Loucy (cell line): ENCODE measurements around the gene ABCA6.

Experiments used
- H2AFZ ChIP-seq: fragments of 200-600 bp; sonication (generic); 2 replicates; pipeline ENCODE4 v1.6.0; 2016; ENCODE audit warnings: antibody characterized with exemption, mild to moderate bottlenecking, low read length, moderate library complexity
- H3F3A ChIP-seq: fragments of 200-600 bp; 2 replicates; pipeline ENCODE4 v1.6.0; 2016; ENCODE audit warnings: antibody characterized with exemption, low read depth, mild to moderate bottlenecking
- H3K27me3 ChIP-seq: fragments of 200-600 bp; sonication (generic); 2 replicates; pipeline ENCODE4 v1.6.1; 2014; ENCODE audit warnings: low read length, mild to moderate bottlenecking; ENCODE audit not compliant: insufficient read depth, poor library complexity, severe bottlenecking
- H3K36me3 ChIP-seq: fragments of 200-600 bp; sonication (generic); 2 replicates; pipeline ENCODE4 v1.6.1; 2016; ENCODE audit warnings: low read length; ENCODE audit not compliant: insufficient read depth
- H3K4me1 ChIP-seq: fragments of 200-600 bp; sonication (generic); 2 replicates; pipeline ENCODE4 v1.5.1; 2014; ENCODE audit warnings: low read length, mild to moderate bottlenecking; ENCODE audit not compliant: insufficient read depth, poor library complexity, severe bottlenecking
- H3K4me2 ChIP-seq: fragments of 200-600 bp; sonication (generic); 2 replicates; pipeline ENCODE4 v1.6.0; 2014; ENCODE audit warnings: antibody characterized with exemption, low read length, low read depth, mild to moderate bottlenecking; ENCODE audit not compliant: poor library complexity, severe bottlenecking
- H3K4me3 ChIP-seq: fragments of 200-600 bp; sonication (generic); 2 replicates; pipeline ENCODE4 v1.5.1; 2014; ENCODE audit warnings: low read length, mild to moderate bottlenecking, mixed read lengths; ENCODE audit not compliant: poor library complexity, severe bottlenecking
- H3K79me2 ChIP-seq: fragments of 200-600 bp; sonication (generic); 2 replicates; pipeline ENCODE4 v1.6.1; 2014; ENCODE audit warnings: low read length; ENCODE audit not compliant: insufficient read depth
- H3K9ac ChIP-seq: fragments of 200-600 bp; sonication (generic); 2 replicates; pipeline ENCODE4 v1.6.0; 2014; ENCODE audit warnings: mild to moderate bottlenecking, low read depth, low read length, moderate library complexity; ENCODE audit not compliant: poor library complexity, severe bottlenecking
- H3K9me2 ChIP-seq: fragments of 200-600 bp; sonication (generic); replicated peaks from 2 replicates; pipeline ENCODE4 v1.6.1; 2016; ENCODE audit warnings: low read depth, low read length, mixed read lengths
- H3K9me3 ChIP-seq: fragments of 200-600 bp; sonication (generic); 2 replicates; pipeline ENCODE4 v1.6.1; 2014; ENCODE audit warnings: mild to moderate bottlenecking, antibody characterized with exemption, low read length, low read depth; ENCODE audit not compliant: insufficient read depth
- H4K20me1 ChIP-seq: fragments of 200-600 bp; sonication (generic); 2 replicates; pipeline ENCODE4 v1.6.0; 2014; ENCODE audit warnings: antibody characterized with exemption, low read length, mild to moderate bottlenecking; ENCODE audit not compliant: insufficient read depth, poor library complexity, severe bottlenecking
- EZH2phosphoT487 ChIP-seq: fragments of 200-600 bp; IDR thresholded peaks from 2 replicates; pipeline ENCODE4 v1.6.1; 2018; ENCODE audit warnings: antibody characterized with exemption, mild to moderate bottlenecking, moderate library complexity, borderline replicate concordance
- TF ChIP-seq, protein P1 (sequence below): fragments of 200-600 bp; sonication (generic); conservative IDR thresholded peaks from 2 replicates; pipeline ENCODE4 v1.5.1; 2014; ENCODE audit warnings: mild to moderate bottlenecking, antibody characterized with exemption, low read length

ABCA6 gene

DNA sequence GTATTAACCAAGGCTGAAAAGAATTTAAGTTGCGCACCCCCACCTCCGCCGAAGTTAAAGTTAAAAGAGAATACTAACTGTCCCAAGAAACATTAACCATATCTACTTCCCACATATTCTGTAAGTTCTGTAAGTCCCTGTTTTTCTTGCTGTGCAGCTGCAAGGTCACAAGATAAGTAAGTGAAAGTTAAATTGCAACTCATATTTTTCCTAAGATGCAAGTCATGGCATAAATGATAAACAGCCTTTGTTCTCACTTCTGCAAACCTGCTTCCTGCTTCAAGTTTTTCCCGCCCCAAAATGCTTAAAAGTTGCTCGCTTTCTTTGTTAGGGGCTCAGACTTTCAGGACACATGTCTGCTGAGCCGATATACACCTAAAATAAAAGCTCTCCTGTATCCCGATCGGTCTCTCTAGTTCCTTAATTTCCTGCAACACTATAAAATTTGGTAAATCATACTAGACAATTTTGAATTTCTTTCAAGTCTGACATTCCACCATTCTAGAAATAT, 48.4 kb downstream of the ABCA6 start:
- Histone ChIP-seq H3K9me3 (no peaks in the 10 kb centered on the region), H3F3A (no peaks in the 10 kb centered on the region), H4K20me1 (no peaks in the 10 kb centered on the region), H3K4me1 (no peaks in the 10 kb centered on the region), H3K4me2 (no peak overlapping the region), H3K9me2 (no peaks in the 10 kb centered on the region), H3K9ac (no peak overlapping the region), H3K36me3 (no peaks in the 10 kb centered on the region), H2AFZ (no peak overlapping the region), H3K79me2 (no peaks in the 10 kb centered on the region), H3K4me3 (no peak overlapping the region), H3K27me3 (no peaks in the 10 kb centered on the region)
- TF ChIP-seq, protein P1, sequence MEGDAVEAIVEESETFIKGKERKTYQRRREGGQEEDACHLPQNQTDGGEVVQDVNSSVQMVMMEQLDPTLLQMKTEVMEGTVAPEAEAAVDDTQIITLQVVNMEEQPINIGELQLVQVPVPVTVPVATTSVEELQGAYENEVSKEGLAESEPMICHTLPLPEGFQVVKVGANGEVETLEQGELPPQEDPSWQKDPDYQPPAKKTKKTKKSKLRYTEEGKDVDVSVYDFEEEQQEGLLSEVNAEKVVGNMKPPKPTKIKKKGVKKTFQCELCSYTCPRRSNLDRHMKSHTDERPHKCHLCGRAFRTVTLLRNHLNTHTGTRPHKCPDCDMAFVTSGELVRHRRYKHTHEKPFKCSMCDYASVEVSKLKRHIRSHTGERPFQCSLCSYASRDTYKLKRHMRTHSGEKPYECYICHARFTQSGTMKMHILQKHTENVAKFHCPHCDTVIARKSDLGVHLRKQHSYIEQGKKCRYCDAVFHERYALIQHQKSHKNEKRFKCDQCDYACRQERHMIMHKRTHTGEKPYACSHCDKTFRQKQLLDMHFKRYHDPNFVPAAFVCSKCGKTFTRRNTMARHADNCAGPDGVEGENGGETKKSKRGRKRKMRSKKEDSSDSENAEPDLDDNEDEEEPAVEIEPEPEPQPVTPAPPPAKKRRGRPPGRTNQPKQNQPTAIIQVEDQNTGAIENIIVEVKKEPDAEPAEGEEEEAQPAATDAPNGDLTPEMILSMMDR, result no peak
- no peak for TF ChIP-seq EZH2phosphoT487

DNA sequence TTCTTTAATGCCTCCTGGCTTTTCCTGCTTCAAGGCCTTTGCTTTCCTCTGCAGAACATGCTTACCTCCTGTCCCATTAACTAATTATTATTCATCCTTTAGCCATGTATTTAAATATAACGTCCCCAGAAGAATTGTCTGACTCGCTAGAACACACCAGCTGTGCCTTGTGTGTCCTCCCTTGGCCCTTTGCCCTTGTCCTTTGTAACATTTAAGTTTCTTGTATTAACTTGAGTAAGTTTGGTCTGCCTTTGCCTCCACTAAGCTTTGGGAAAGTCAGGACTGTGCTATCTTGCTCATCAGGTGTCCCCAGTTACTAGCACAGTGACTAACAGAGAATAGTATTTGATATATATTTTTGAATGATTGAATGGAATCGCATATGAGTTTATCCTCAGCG, 51.3 kb downstream of the ABCA6 start:
- no peaks in the 10 kb centered on the region for H3K9me2 ChIP-seq
- no peaks in the 10 kb centered on the region for H3F3A ChIP-seq
- TF ChIP-seq, protein P1, result no peak
- no peak for TF ChIP-seq EZH2phosphoT487
- H2AFZ ChIP-seq, result no peak overlapping the region
- H3K4me2 ChIP-seq, result no peak overlapping the region
- H3K36me3 ChIP-seq, result no peaks in the 10 kb centered on the region
- H3K27me3 ChIP-seq, result no peaks in the 10 kb centered on the region
- no peaks in the 10 kb centered on the region for H3K9me3 ChIP-seq
- no peaks in the 10 kb centered on the region for H3K79me2 ChIP-seq
- no peaks in the 10 kb centered on the region for H4K20me1 ChIP-seq
- no peak overlapping the region for H3K4me3 ChIP-seq
- no peak overlapping the region for H3K9ac ChIP-seq
- no peaks in the 10 kb centered on the region for H3K4me1 ChIP-seq

DNA sequence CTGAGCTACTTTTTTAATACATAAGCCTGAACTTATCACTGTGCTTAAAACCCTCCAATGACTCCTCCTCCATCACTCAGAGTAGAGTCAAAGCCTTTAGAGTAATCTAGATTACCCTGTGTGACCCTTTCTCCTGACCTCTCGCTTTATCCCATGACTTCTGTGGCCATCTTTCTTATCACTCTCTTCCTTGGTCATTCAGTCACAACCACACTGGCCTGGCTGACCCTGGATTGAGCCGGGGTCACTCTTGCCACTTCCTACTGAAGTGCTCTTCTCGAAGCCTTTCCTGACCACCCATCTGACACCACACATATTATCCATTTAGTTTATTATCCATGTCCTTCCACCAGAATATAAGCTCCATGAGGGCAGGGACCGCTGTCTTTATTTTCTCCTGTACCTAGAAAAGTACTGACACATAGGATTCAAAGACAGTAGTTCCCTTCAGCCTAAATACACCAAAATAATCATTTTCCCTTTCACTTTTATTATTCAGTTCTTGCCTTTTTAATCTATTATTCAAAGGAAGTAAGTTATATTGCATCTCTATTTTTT, 53.0 kb downstream of the ABCA6 start:
- Histone ChIP-seq H3K27me3 (no peaks in the 10 kb centered on the region), H3K9me2 (no peaks in the 10 kb centered on the region), H3K4me2 (no peak overlapping the region), H3K36me3 (no peaks in the 10 kb centered on the region), H3K4me3 (no peak overlapping the region), H3F3A (no peaks in the 10 kb centered on the region), H3K4me1 (no peaks in the 10 kb centered on the region), H3K79me2 (no peaks in the 10 kb centered on the region), H4K20me1 (no peaks in the 10 kb centered on the region), H2AFZ (no peak overlapping the region), H3K9me3 (no peaks in the 10 kb centered on the region), H3K9ac (no peak overlapping the region)
- TF ChIP-seq, protein P1, result no peak
- no peak for TF ChIP-seq EZH2phosphoT487
